Retinal pigment epithelial cell (primary cell): ENCODE results near the gene LDLRAD3.
A peak's percentile ranks its signal among the peaks of the same experiment; 100 is the strongest.

ENCODE experiments used
- DNase-seq: peaks from one replicate; pipeline ENCODE4 v3.0.0-alpha.2; 2010; ENCODE audit warnings: low read depth
- H3K4me3 ChIP-seq: 2 replicates; pipeline ENCODE4 v1.5.1; 2011; ENCODE audit warnings: mild to moderate bottlenecking, low read length, control low read depth, moderate library complexity
- CTCF ChIP-seq: conservative IDR thresholded peaks from 2 replicates; pipeline ENCODE4 v1.5.1; 2011; ENCODE audit warnings: low read depth, low read length, control low read depth, inconsistent platforms

The LDLRAD3 gene

DNA sequence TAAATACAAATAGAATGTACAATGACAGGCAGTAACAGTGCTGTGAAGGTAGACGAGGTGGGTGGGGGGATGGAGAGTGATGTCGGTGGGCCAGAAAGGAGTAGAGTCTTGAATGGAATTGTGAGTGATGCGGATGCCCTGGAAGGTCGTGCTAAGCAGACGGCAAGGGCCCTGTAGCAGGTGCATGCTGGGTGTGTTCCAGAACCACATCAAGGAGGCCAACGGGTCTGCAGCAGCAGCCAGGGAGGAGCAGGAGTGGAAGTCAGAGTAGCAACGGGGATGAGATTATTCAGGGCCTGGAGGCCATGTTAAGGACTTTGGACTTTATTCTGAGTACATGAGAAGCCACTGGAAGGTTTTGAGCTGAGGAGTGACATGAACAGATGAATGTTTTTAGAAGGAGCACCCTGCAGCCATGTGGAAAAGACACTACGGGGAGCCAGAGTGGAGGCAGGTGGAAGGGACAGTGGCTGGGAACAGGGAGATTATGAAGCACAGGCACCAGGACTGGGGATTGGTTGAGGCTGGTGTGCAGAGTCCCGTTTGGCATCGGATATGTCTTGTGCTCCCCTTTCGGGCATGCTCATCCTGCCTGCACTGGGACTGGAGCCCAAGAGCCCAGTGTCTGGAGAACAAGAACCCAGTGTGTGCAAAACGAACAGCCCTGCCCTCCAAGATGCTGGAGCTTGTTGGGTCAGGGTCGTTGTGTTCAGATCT, 271.3 kb downstream of the LDLRAD3 start:
- no peak for TF ChIP-seq CTCF
- no peak overlapping the region for H3K4me3 ChIP-seq
- no peak for DNase-seq

DNA sequence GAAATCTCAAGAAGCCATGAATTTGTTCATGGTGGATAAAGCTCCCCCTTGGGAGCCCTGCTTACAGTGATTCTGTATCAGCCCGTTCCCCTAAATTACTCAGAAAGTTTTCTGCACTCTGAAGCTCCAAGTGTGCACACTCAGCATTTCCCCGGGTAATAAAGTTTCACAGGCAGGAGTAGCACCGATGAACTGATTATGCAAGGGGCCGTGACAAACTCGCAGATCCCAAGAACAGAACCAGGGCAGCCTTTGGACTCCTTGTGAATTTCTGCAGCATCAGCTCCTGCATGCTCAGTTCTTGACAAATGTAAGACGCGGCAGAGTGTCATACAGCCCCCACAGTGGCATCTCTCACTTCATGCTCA, 271.8 kb downstream of the LDLRAD3 start:
- H3K4me3 ChIP-seq = no peak overlapping the region
- no peak for TF ChIP-seq CTCF
- DNase-seq = no peak

- no peak for DNase-seq
- H3K4me3 ChIP-seq = no peak overlapping the region
- TF ChIP-seq CTCF = no peak
These were observed 272.3 kb downstream of the LDLRAD3 start for GRCh38 chr11:36216061-36216615.

GRCh38 chr11:36218283-36218921, 274.5 kb downstream of the LDLRAD3 start:
- DNase-seq = no peak
- no peak for TF ChIP-seq CTCF
- H3K4me3 ChIP-seq = no peak overlapping the region

GRCh38 chr11:36219996-36220395, 276.1 kb downstream of the LDLRAD3 start:
- no peak overlapping the region for H3K4me3 ChIP-seq
- no peak for DNase-seq
- TF ChIP-seq CTCF = no peak

DNA sequence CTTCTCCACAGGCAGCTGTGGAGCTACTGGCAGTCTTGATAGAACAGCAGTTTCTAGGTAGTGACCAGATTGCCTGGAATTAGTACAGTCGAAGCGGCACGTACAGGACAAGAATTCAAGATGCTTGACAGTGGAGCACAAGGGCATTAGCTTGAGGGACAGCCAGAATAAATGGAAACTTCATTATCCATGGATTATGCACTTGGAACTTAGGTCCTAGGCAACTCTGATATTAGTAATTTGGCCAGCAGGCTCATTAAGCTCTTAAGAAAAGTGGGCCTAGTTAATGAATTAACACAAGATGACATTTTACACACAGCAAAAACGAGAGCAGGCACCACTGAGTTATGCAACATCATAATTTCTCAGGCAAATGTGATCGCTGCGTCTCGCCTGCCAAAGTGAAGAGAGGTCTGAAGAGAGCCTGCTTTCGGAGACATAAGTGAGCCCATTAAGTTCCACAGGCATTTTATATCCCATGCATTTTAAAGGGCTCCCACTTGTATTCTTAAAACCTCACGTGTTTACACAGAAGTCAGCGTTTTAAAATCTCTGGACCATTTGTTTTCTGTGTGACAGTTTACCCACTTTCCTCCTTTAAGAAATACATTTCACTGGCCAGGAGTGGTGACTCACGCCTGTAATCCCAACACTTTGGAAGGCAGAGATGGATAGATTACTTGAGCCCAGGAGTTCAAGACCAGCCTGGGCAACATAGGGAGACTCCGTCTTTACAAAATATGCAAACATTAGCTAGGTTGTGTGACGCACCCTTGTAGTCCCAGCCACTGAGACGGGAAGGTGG, 279.2 kb downstream of the LDLRAD3 start:
- peak; percentile 82 for DNase-seq
- no peak for TF ChIP-seq CTCF
- no peak overlapping the region for H3K4me3 ChIP-seq
